Hair follicle dermal papilla cell (primary cell): Measurements from ENCODE around the gene SKIC8. TPM values are rescaled to one million over a fixed set of nuclear protein-coding genes. Genes with fewer than 3 reads are reported as not detected.

Experiments
- small RNA-seq: library from RNA; depleted of rRNA; stranded (forward); fragments of <200 nt; gene quantifications from one replicate; pipeline ENCODE3, GENCODE V24; 2012
- total RNA-seq: library from RNA; depleted of rRNA; stranded (reverse); fragments of >200 nt; gene quantifications from 2 replicates; pipeline ENCODE4 v1.2.3, GENCODE V29; 2012

Gene SKIC8
- 36.7 and 39.8 TPM in 2 replicates for total RNA-seq

GRCh38 chr15:78299101-78299930, at the start of gene SKIC8:
SKIC8 (minus strand) TSS chr15:78299609; CDS start chr15:78295686, 3,923 bp downstream.

GRCh38 chr15:78340231-78341056, 41.0 kb upstream of the SKIC8 start, which contains the start of gene CRABP1:
CRABP1 (plus strand) TSS chr15:78340353; CDS start chr15:78340429, 76 bp downstream.

GRCh38 chr15:78264304-78265136, 34.9 kb downstream of the SKIC8 start, which contains the start of gene DNAJA4:
DNAJA4 (plus strand) TSS chr15:78264562; CDS start chr15:78264764, 202 bp downstream.

GRCh38 chr15:78234515-78235040, 64.8 kb downstream of the SKIC8 start, which contains the start of gene ACSBG1:
ACSBG1 (minus strand) TSS chr15:78234565; CDS start chr15:78234501, 64 bp downstream.

Small RNA genes lying within 50 kb of the gene (small RNA-seq; reads per million reads assigned to genes)
- gene AC090607.5, result not detected

Other genes starting within 250 kb of the SKIC8 start
- 90.3 and 111 TPM in 2 replicates for gene TBC1D2B, start 221.9 kb downstream of the SKIC8 start, total RNA-seq
- not detected in 2 replicates for gene SH2D7, start 207.0 kb downstream of the SKIC8 start, total RNA-seq
- gene CIB2, start 168.2 kb downstream of the SKIC8 start, total RNA-seq, result 4.7 and 5.6 TPM in 2 replicates
- gene IDH3A, start 150.2 kb downstream of the SKIC8 start, total RNA-seq, result 34.2 and 39.2 TPM in 2 replicates
- gene ACSBG1, start 65.0 kb downstream of the SKIC8 start, total RNA-seq, result not detected in 2 replicates
- 2.2 and 3.9 TPM in 2 replicates for gene DNAJA4, start 35.0 kb downstream of the SKIC8 start, total RNA-seq
- gene CRABP1, start 40.7 kb upstream of the SKIC8 start, total RNA-seq, result 0.32 and 0.49 TPM in 2 replicates
- 25.6 and 32.9 TPM in 2 replicates for gene IREB2, start 138.6 kb upstream of the SKIC8 start, total RNA-seq
- gene HYKK, start 208.0 kb upstream of the SKIC8 start, total RNA-seq, result 1.9 and 3.1 TPM in 2 replicates
- gene PSMA4, start 240.8 kb upstream of the SKIC8 start, total RNA-seq, result 135 and 159 TPM in 2 replicates